OCI-LY3 (cell line): Measurements from ENCODE around the gene UMPS.

Experiments
- H2AFZ ChIP-seq: fragments of 200-600, 300-600 bp; shearing (Covaris generic); 2 replicates; pipeline ENCODE4 v1.6.0; 2014; ENCODE audit warnings: antibody characterized with exemption, low read depth, low read length
- H3K27ac ChIP-seq: fragments of 200-600, 300-600 bp; sonication (generic); 2 replicates; pipeline ENCODE4 v1.5.1; 2014; ENCODE audit warnings: mild to moderate bottlenecking, low read length, moderate library complexity, mixed read lengths
- H3K27me3 ChIP-seq: fragments of 200-600, 300-600 bp; sonication (generic); 2 replicates; pipeline ENCODE4 v1.6.1; 2014; ENCODE audit warnings: low read depth, low read length, mixed read lengths
- H3K36me3 ChIP-seq: fragments of 200-600, 300-600 bp; sonication (generic); replicated peaks from 2 replicates; pipeline ENCODE3; 2014; ENCODE audit warnings: low read depth, low read length, mixed read lengths
- H3K4me1 ChIP-seq: fragments of 300-600, 200-600 bp; sonication (generic); 2 replicates; pipeline ENCODE4 v1.6.1; 2014; ENCODE audit warnings: low read length, mixed read lengths
- H3K4me2 ChIP-seq: fragments of 200-600, 300-600 bp; sonication (generic); 2 replicates; pipeline ENCODE4 v1.6.1; 2014; ENCODE audit warnings: low read length, mixed read lengths
- H3K4me3 ChIP-seq: fragments of 300-600, 200-600 bp; sonication (generic); 2 replicates; pipeline ENCODE4 v1.5.1; 2014; ENCODE audit warnings: antibody characterized with exemption, mild to moderate bottlenecking, low read length, moderate library complexity
- H3K79me2 ChIP-seq: fragments of 300-600, 200-600 bp; shearing (Covaris generic); 2 replicates; pipeline ENCODE4 v1.6.1; 2014; ENCODE audit warnings: mild to moderate bottlenecking, low read length, mixed read lengths
- H3K9ac ChIP-seq: fragments of 300-600, 200-600 bp; shearing (Covaris generic); 2 replicates; pipeline ENCODE4 v1.6.0; 2014; ENCODE audit warnings: mild to moderate bottlenecking, low read length, moderate library complexity
- H3K9me3 ChIP-seq: fragments of 200-600, 300-600 bp; shearing (Covaris generic); 2 replicates; pipeline ENCODE4 v1.6.1; 2014; ENCODE audit warnings: low read length, mixed read lengths; ENCODE audit not compliant: insufficient read depth
- H4K20me1 ChIP-seq: fragments of 200-600, 300-600 bp; sonication (generic); 2 replicates; pipeline ENCODE4 v1.6.1; 2016; ENCODE audit warnings: low read length, mixed read lengths; ENCODE audit not compliant: insufficient read depth
- EZH2phosphoT487 ChIP-seq: fragments of 200-600 bp; shearing (Covaris generic); IDR thresholded peaks from 2 replicates; pipeline ENCODE4 v1.6.1; 2018; ENCODE audit warnings: antibody characterized with exemption, mixed run types, low read depth
- TF ChIP-seq, protein P1 (sequence below): fragments of 200-600, 300-600 bp; sonication (generic); IDR thresholded peaks from 2 replicates; pipeline ENCODE4 v1.5.1; 2014; ENCODE audit warnings: antibody characterized with exemption, low read length, low read depth

Gene UMPS

DNA sequence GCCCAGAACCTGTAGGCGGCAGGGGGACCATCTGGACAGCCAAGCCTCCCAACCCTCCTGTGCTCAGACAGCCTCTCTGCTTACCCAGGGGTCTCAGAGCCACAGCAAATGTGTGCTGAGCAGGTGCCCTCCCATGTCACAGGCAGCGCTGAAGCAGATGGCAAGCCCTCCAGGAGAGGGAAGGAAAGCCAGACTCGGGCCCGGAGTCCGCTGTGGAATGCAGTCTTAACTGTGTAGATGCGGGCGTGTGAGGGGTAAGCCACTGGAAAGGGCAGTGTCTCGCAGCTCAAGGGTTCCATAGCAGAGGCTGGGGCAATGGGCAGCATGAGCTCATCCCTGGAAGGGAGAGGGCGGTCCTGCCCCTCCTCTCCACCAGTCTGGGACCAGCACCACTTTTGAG is 45.6 kb downstream of the UMPS start:
- no peak for TF ChIP-seq EZH2phosphoT487
- TF ChIP-seq, protein P1, sequence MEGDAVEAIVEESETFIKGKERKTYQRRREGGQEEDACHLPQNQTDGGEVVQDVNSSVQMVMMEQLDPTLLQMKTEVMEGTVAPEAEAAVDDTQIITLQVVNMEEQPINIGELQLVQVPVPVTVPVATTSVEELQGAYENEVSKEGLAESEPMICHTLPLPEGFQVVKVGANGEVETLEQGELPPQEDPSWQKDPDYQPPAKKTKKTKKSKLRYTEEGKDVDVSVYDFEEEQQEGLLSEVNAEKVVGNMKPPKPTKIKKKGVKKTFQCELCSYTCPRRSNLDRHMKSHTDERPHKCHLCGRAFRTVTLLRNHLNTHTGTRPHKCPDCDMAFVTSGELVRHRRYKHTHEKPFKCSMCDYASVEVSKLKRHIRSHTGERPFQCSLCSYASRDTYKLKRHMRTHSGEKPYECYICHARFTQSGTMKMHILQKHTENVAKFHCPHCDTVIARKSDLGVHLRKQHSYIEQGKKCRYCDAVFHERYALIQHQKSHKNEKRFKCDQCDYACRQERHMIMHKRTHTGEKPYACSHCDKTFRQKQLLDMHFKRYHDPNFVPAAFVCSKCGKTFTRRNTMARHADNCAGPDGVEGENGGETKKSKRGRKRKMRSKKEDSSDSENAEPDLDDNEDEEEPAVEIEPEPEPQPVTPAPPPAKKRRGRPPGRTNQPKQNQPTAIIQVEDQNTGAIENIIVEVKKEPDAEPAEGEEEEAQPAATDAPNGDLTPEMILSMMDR = no peak
- no peaks in the 10 kb centered on the region for H4K20me1 ChIP-seq
- H3K4me3 ChIP-seq = no peak overlapping the region
- H3K36me3 ChIP-seq = no peaks in the 10 kb centered on the region
- H3K27me3 ChIP-seq = peaks cover 3% of the 10 kb centered on the region; the same call in 1 of the 2 replicates
- H3K9ac ChIP-seq = no peak overlapping the region
- H3K79me2 ChIP-seq = no peaks in the 10 kb centered on the region
- H3K4me2 ChIP-seq = no peak overlapping the region
- no peak overlapping the region for H3K27ac ChIP-seq
- H3K4me1 ChIP-seq = peaks cover 7% of the 10 kb centered on the region; the same call in 1 of the 2 replicates
- no peaks in the 10 kb centered on the region for H3K9me3 ChIP-seq
- H2AFZ ChIP-seq = no peak overlapping the region

DNA sequence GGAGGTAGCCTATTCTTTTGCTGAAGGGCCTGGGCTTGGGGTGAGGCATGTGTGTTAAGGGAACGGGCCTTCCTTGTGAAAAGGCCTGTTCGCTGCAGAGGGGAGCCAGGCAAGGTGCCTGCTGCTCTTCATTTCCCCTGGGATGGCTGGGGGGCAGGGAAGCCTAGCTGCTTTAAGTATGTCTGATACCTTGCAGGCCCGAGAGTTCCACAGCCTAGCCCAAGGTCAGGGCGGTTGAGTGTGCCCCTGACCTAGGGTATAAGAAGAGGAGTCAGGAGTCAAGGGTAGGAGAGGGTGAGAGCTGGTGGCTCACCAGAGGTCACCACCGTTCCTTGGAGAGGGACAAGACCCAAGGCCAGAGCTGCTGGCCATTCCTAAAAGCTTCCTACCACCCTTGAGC is 46.6 kb downstream of the UMPS start:
- H3K9ac ChIP-seq = no peak overlapping the region
- H3K36me3 ChIP-seq = no peaks in the 10 kb centered on the region
- H3K27me3 ChIP-seq = peaks cover 3% of the 10 kb centered on the region; the same call in 1 of the 2 replicates
- TF ChIP-seq EZH2phosphoT487 = no peak
- TF ChIP-seq, protein P1 = no peak
- no peak overlapping the region for H3K27ac ChIP-seq
- no peaks in the 10 kb centered on the region for H3K79me2 ChIP-seq
- no peak overlapping the region for H3K4me2 ChIP-seq
- no peak overlapping the region for H3K4me3 ChIP-seq
- H2AFZ ChIP-seq = no peak overlapping the region
- no peaks in the 10 kb centered on the region for H4K20me1 ChIP-seq
- H3K4me1 ChIP-seq = 0 out of 2 replicates have a peak, but pooled peaks cover 2% of the 10 kb centered on the region
- no peaks in the 10 kb centered on the region for H3K9me3 ChIP-seq

DNA sequence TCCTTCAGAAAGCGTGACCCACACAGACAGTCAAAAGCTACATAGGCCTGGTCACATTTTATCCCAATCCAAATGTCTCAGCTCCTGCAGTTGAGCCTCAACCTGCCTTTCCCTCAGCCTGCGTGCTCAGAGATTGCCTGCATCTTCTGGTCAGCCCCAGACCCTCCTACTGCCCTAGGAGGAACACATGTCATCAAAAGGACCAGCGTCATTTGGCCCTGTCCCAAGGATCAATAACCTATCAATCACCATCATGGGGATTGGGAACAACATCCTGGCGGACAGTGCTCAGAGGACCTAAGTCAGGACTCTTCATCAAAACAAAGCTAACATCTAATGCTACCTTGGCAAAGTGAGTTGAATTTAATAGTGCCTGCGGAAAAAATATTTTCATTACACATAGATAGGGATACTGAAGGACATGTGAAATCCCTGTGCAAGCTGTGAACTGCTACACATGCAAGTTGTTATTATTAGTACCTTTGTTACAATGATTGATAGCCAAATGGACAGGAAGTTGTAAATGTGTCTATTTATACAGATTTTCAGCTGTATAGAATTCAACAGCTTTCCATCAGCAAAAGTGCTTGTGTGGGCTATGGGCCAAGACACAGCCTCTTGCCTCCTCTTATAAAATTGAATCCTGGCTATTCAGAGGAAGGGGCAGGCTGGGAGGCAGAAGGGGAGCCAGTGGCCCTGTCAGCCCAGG is 47.7 kb downstream of the UMPS start:
- no peak for TF ChIP-seq EZH2phosphoT487
- TF ChIP-seq, protein P1 = no peak
- Histone ChIP-seq H3K27me3 (peaks cover 3% of the 10 kb centered on the region; the same call in 1 of the 2 replicates), H3K9ac (no peak overlapping the region), H2AFZ (no peak overlapping the region), H4K20me1 (no peaks in the 10 kb centered on the region), H3K27ac (no peak overlapping the region), H3K4me1 (0 out of 2 replicates have a peak, but pooled peaks cover 2% of the 10 kb centered on the region), H3K36me3 (no peaks in the 10 kb centered on the region), H3K4me2 (no peak overlapping the region), H3K4me3 (no peak overlapping the region), H3K79me2 (no peaks in the 10 kb centered on the region), H3K9me3 (no peaks in the 10 kb centered on the region)

DNA sequence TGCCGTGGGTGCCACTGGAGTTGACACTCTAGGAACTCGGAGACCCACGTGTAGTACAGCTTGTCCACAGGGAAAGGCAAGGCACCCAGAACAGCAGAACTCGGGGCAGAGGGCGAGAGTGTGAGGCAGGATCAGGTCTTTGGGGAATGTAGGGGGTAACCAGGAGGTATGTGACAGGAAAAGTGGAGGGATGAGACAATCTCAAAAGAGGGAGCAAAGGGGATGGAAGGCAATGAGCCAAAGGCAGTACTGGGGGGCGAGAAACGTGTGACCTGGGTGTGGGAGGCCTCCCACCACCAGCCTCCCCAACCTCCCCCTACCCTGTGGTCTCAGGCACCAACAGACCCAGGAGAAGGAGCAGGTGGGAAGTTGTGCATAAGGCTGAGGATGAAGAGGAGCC is 48.9 kb downstream of the UMPS start:
- Histone ChIP-seq H3K36me3 (no peaks in the 10 kb centered on the region), H2AFZ (no peak overlapping the region), H3K4me1 (0 out of 2 replicates have a peak, but pooled peaks cover 2% of the 10 kb centered on the region), H4K20me1 (no peaks in the 10 kb centered on the region), H3K4me2 (no peak overlapping the region), H3K27me3 (peaks cover 3% of the 10 kb centered on the region; the same call in 1 of the 2 replicates), H3K27ac (no peak overlapping the region), H3K9me3 (no peaks in the 10 kb centered on the region), H3K9ac (no peak overlapping the region), H3K79me2 (no peaks in the 10 kb centered on the region), H3K4me3 (no peak overlapping the region)
- TF ChIP-seq, protein P1 = no peak
- no peak for TF ChIP-seq EZH2phosphoT487
